HG03457 (cell line): ENCODE data around the gene ITIH5.
A peak's percentile ranks its signal among the peaks of the same experiment; 100 is the strongest.

Source experiments
- ATAC-seq: cut with Tn5 transposase; IDR thresholded peaks from one replicate; pipeline ENCODE4 v1.9.1; 2021; ENCODE audit warnings: moderate number of reproducible peaks; ENCODE audit not compliant: unreplicated experiment

The ITIH5 gene

DNA sequence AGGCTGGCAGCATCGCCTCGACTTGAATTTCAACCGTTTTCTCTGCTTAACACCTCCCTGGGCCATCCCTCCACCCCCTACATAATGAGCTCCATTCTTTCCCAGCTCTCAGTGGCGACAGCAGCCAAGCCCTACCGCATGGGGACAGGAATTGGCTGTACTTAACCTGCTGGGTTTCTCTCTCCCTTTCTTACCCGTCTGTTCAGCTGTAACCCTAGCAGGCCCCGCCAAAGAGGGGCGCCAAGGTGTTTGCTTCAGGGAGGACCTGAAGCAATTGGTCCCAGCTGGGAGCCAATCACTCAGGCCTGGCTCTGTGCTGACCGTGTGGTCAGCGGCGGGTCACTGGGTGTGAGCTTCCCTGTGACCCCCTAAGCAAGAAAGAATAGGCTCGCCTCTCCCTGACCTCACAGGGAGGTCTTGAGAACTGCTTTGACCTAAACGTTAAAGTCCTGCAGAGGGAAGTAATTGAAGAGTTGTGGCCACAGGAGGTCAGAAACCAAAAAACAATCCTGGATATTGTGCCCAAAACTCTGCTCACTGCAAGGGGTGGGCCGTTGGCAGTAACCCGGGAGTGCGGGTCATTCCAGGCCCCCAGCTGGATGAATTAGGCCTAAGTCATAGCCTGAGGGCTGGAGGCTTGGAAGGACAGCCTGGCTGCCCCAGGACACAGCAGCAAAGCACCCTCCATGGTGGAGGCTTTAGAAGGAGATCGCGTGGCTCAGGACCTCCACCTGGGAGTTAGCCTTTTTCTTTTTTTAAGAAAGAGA, 114.6 kb downstream of the ITIH5 start:
- no peak for ATAC-seq

DNA sequence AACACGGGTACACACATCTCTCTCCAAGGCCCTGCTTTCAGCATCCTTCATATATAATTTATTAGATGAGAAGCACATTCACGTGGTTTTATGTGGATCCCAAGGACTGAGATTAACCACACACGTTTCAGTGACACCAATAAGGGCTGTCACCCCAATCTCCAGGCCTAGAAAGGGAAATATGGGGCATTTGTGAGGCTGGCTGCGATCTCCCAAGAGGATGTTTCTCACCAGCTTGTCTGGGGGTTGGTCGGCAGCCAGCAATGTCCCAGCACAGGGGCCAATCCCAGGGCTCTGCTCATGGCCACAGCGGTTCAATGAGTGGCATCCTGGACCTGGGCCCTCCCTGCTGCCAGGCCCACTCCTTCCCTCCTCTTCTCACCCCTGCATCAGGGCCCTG, 115.5 kb downstream of the ITIH5 start:
- no peak for ATAC-seq

DNA sequence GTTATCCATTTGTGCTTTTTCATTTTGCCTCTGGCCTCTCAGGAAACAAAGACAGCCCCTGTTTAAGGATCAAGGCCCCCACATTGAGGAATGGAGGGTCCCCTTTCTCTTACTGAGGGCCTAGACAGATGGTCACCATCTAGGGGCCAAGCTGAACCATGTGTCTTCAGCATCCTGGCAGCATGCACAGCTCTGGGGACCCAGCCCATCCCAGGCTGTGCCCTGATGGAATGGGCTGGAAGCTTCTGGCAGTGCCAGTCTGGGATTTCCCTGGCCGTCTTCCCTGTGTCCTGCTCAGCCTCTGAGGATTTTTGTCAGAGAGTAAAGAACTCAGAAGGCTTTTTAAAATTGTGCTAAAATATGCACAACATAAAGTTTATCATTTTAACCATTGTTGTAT, 116.8 kb downstream of the ITIH5 start:
- ATAC-seq: no peak

DNA sequence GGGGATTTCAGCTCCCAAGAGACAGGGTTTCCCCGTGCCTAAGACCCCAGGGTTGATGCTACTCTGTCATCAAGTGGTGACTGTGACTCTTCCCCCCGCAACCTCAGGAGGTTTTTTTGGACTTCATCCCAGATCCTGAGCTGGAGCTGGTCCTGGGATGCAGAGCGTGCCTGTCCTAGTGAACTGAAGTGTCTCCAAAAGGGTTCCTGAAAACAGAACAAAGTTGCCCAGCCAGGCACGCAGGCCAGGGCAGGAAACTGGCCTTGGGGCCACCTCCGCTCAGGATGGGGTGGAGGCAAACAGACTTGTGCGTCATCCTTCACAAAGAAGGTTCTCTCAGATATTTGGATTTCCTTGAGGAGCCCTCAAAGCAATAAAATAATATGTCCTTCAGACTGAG, 118.9 kb downstream of the ITIH5 start:
- no peak for ATAC-seq

DNA sequence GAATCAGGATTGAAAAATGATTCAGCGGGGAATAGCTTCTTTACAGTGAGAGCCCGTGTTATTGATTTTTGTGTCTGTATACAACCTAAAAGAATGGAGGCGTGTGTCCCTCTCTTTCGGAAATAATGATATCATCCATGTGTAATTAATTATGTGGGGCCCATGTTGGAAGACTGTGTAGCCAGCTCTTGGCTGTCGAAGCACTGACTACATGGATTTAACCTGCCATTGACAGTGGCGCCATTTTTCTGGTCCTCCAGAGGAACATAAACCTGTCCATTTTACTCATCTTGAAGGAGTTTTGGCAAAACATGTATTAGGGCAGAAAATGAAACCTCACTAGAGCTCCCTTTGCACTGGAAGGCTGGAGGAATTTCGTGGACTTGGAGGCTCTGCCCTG, 119.6 kb downstream of the ITIH5 start:
- ATAC-seq: no peak

DNA sequence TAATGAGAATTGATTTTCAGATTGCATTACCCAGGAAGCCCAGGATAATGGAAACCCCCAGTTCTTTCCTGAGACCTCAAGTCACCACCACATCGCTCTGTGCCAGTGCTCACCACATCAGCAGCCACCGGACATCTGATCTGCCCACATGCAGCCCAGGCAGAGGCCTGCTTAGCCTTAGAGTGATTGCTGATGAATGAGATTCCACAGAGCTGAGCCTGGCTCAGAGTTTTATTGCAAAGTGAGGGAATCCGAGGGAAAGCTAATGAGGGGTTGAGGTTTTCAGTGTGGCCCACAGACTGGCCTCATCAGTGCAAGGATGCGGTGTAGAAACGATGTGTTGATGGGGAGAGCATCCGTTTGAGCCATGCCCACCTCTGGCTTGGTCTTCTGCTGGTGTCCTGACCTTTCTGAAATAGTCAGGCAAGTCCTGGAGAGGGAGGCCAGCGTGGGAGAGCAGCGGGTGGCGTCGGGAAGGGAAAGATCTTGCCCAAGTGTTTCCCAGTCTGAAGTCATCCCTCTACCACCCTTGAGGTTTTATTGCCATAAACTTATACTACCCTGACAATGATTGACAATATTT, 120.3 kb downstream of the ITIH5 start:
- no peak for ATAC-seq

DNA sequence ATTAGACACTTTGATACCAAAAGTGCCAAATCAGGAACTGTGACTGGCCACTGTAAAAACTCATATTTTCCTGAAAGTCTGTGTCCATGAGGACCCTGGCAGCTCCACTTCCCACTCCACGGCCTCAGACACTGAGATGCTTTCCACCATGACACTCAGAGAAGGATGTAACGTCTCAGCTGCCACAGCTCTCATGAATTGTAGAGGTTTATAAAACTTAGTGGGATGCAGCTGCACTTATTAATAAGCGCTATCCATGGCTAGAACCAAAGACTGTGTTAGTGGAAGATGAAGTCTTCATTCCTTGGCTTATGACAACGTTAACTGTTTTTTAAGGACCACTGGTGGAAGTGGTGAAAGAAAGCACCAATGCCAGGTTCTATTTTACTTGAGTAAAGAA, 121.0 kb downstream of the ITIH5 start:
- no peak for ATAC-seq

DNA sequence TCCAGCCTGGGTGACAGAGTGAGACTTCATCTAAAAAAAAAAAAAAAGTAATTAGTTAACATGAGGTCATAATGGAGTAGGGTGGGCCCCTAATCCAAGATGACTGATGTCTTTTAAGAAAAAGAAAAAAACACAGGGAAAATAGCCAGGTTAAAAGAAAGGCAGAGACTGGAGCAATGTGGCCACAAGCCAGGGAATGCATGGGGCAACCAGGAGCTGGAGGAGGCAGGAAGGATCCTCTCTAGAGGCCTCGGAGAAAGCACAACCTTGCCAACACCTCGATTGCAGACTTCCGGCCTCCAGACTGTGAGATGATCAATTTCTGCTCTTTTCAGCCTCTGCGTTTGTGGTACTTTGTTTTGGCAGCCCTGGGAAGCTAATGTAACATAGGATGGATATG, 121.5 kb downstream of the ITIH5 start:
- ATAC-seq: no peak

DNA sequence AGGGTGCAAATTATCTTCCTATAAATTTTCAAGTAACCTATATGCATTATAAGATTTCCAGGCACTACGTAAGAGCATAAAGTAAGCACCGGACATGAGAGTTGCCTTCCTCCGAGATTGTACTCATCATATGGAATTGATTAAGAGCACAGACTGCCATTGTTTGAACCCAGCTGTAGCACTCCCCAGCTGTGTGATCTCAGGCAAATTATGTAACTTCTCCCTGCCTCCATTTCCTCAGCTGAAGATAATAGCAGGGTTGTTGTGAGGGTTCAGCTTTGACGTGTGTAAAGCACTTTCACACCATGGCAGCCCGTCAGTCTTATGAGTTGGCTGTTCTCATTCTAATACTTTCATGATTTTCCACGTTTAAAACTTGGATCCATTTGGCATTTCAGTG, 122.6 kb downstream of the ITIH5 start:
- no peak for ATAC-seq

DNA sequence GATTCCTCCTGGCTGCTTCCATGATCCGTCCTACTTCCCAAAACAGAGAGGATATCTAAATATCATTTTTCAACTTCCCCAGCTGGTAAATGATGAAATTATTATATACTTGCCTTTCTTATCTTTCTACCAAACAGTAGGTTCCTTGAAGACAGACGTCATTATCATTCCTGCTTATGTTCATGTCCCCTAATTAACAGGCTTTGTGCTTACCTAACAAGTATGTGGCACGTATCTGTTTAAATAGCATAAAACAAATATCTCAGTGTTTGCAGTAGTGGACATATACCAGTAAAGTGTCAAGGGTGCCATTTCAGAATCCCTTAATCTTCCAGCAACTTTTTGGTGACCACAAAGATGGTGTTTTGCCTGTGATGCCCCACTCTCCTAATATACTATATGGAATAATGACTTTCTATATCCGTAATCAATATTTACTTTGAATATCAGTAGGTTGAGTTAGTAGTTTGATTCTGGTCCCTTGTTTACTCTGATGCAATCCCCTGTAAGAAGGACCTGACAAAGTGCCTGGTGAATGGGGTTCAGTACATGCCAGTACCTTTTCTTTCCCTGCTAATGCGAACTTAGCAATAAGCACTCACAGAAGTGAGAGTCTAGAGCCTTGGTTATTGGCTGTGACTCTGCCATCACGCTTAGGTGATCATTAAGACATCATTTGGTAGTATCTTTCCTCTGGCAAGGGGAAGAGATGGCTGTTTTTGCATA, 124.4 kb downstream of the ITIH5 start:
- no peak for ATAC-seq

DNA sequence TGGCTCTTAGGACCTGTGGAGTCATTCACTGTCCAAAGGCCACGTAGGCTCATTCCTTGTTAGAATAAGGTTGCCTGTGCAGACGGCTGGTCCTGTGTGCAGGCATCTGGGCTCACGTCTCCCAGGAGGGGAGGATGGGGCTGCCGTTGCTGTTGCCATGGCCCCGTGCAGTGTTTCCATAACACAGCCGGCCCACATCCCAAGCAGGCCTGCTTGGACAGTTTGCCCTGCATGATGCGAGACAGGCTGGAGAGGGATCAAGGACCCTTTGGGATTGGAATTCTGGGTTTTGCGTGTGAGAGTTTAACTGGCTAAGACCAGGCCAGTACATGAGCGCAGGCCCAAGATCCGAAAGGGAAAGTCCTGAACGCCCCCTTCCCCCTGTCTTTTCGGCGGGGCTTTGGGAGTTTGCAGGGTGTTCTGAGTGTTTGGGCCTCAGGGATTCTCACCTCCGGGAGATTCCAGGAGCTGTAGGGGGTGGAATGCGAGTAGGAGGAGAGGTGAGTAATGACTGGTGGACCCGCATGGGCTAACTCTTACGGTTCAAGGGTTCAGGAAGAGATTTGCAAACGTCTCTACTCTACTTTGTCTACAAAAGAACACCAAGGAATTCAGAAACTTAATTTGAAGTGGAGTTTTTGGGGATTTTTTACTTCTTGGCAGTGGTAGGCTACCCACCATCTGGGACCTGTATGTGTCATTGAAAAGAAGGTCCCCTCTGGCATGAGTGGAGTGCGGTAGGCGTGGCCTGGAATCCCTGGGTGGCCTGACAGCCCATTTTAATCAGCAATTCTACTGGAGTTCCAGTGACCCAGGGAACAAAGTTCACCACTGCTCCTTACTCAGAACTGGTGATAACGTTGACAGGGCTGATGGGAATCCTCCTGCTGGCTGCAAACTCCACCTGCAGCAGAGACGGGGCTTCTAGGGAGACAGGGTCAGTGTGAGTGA, 125.4 kb downstream of the ITIH5 start:
- ATAC-seq: no peak

DNA sequence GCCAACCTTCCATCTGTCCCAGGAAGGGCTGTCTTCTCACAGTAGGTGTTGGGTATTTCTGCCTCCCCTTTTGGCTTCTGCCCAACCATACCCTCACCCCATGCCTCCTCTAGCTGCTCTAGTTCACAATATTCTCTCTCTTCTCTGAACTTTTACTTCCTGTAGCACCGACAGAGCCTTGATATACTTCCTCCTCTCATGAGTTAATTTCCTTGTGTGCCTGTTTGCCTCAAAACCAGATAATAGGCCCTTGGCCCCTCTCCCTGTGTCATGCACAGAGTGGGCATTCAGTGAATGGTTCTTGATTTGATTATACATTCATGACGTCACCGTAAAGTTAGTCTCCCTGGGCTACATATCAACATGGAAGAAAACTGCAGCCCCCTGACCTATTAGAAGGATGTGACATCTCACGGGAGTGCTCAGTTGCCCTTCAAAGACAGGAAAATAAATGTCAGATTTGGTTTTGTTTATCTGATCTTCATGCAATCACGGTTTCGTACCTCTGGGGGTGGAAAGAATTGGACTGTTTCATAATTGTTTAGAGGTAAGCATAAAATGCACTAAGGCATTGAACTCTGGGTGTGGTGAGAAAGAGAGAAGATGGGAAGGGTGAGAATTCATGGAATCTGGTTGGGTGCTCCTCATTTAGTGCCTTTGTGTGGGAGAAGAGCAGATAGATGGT, 127.7 kb downstream of the ITIH5 start:
- ATAC-seq: no peak

DNA sequence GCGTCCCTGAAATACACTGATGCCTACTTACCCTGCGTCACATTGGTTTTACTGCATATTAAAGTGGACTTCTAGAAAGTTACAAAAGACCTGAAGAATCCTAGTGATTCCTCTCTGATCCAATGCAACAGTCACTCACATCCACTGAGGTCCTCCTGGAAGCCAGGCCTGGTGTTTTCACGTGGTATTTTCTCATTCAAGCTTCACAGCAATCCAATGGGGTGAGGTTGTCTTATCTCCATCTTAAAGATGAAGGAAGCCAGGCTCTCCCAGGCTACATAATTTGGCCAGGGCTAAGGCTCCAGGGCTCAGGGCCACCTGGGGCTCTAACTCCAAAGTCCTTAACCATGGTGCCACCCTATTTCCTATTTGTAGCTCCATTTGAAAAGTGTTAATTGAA, 129.6 kb downstream of the ITIH5 start:
- ATAC-seq: no peak

DNA sequence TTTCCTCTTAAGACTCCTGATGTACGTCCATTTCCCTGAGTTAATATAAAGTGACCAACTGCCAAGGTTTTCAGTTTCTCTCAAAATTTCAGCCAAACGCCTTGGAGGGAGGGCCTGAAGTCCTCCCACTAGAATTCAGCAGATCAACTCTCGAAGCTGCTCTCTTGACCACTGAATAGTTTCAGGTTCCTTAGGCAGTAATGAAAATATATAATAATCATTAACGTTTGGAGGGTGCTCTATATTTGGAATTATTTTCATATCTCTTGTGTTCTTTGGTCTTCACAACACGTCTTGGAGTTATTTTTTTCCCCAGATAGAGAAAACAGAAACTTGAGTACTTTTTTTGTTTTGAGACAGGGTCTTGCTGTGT, 132.3 kb downstream of the ITIH5 start:
- peak; percentile 88 for ATAC-seq

DNA sequence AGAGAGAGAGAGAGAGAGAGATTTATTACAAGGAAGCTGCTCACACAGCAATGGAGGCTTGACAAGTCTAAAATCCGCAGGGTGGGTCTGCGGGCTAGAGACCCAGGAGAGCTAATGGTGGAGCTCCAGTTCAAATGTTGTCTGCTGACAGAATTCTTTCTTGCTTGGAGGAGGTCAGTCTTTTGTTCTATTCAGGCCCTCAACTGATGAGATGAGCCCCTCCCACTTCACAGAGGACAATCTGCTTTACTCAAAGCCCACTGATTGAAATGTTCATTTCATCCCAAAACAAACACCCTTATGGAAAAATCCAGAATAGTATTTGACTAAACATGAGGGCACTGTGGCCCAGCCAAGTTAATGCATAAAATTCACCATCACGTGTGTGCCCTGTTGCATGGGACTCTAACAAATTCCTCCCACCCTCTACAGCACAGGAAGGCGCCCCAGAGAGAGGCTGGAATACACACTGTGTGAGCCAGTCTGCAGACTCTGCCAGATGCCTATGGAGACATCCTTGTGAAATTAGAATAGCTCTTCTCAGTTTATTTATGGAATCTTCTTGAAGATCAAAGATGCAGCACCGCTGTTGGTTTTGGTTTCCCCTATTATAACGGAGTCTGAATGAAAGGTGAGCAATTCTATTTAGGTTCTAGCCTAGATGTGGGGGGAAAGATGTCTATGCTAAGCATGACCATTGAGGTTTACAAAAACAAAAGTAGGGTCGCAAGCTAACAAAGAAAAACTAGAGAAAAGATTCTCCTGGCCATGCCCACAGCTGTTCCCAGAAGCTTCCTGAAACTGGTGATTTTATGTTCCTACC, 132.9 kb downstream of the ITIH5 start:
- peak; percentile 33 for ATAC-seq

DNA sequence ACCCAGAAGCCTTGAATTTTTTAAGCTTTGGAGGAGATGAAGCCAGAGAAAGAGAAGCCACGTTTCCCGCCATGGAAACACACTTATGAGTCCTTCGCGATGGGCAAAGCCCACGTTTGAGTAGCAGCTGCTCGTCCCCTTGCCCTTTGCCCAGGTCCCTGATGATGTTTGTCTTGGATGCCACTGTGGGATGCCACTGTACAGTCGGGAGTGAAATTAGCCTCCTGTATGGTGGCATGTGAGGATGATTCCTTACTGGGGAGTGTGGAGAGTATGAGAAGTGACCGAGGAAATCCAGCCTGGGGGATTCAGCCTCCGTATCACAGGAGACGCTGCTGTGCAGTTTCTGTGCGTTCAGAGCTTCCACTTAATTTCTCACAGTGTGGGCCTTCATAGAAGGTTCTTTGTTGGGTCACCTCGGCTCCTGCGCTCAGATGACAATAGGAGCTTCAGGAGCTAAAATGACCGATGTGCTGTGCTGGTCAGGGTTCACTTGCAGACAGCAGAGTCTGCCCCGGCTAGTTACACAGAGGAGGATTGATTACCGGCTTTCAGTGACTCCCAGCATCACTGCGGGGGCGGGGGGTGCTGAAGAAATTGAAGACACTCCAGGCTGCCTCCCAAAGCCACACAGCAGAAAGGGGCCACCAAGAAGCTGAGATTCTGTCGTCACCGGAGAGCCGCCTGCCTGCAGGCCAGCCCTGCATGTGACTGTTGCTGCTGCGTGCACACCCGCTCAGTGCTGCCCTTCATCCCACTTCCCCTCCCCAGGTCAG, 133.9 kb downstream of the ITIH5 start:
- no peak for ATAC-seq

DNA sequence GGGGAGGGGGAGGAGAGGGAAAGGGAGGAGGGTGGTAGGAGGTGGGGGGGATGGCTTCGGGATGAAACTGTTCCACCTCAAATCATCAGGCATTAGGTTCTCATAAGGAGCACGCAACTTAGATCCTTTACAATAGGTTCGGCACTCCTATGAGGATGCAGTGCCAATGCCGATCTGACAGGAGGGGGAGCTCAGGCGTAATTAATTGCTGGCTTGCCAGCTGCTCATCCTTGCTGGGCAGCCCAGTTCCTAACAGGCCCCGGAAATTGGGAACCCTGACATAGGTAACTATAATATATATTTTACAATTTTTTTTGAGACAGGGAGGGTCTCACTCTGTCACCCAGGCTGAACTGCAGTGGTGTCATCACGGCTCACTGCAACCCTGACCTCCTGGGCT, 137.1 kb downstream of the ITIH5 start:
- ATAC-seq: no peak

DNA sequence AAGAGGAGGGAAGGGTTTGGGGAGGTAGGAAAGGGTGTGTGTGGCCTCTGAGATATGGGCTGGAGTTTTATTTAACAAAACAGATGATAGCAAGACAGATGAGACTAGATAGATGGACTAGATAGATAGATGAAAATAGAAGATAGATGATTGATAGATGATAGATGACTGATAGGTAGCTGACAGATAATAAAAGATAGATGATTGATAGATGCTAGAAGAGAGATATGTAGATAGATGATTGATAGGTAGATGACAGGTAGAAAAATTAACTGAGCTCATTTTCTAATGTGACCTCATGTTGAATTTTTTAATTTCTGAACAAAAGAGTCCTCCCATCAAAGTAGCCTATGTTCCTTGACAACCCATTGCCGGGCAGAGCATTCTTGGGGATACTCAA, 139.3 kb downstream of the ITIH5 start:
- ATAC-seq: no peak

DNA sequence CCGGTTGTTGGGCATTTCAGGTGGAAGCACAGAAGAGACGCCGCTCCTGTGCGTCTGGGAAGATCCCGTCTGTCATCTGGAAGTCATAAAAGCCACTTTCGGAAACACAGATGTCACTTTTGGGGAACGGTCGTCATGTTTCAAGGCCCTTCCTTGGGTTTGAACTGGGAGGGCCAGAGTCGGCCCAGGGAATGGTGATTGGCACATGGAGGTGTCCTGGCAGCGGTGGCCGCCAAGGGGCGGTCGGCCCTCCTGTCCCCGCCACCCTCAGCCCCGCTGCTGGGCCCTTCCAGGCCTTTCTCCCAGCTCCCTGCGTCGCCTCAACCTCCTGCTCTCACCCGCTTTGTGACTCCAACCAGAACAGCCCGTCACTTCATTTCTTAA, 140.8 kb downstream of the ITIH5 start:
- ATAC-seq: no peak
